ENCODE data around the gene PIPOX.

The PIPOX gene

GRCh38 chr17:29002811-29003210 lies 40.1 kb upstream of the PIPOX start:
- DNase-seq (ENCODE audit: low read depth): no peak
- H3K4me3 ChIP-seq (ENCODE audit: low read depth, low read length): no peak overlapping the region
- TF ChIP-seq, protein P1, sequence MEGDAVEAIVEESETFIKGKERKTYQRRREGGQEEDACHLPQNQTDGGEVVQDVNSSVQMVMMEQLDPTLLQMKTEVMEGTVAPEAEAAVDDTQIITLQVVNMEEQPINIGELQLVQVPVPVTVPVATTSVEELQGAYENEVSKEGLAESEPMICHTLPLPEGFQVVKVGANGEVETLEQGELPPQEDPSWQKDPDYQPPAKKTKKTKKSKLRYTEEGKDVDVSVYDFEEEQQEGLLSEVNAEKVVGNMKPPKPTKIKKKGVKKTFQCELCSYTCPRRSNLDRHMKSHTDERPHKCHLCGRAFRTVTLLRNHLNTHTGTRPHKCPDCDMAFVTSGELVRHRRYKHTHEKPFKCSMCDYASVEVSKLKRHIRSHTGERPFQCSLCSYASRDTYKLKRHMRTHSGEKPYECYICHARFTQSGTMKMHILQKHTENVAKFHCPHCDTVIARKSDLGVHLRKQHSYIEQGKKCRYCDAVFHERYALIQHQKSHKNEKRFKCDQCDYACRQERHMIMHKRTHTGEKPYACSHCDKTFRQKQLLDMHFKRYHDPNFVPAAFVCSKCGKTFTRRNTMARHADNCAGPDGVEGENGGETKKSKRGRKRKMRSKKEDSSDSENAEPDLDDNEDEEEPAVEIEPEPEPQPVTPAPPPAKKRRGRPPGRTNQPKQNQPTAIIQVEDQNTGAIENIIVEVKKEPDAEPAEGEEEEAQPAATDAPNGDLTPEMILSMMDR (IDR thresholded peaks at IDR 0.05; ENCODE audit: low read depth, low read length, missing control alignments): no peak

- H3K4me3 ChIP-seq (ENCODE audit: low read depth, low read length): no peak overlapping the region
- DNase-seq (ENCODE audit: low read depth): no peak
- TF ChIP-seq, protein P1 (IDR thresholded peaks at IDR 0.05; ENCODE audit: low read depth, low read length, missing control alignments): no peak
Observed at GRCh38 chr17:29003289-29003688, 39.7 kb upstream of the PIPOX start.

DNA sequence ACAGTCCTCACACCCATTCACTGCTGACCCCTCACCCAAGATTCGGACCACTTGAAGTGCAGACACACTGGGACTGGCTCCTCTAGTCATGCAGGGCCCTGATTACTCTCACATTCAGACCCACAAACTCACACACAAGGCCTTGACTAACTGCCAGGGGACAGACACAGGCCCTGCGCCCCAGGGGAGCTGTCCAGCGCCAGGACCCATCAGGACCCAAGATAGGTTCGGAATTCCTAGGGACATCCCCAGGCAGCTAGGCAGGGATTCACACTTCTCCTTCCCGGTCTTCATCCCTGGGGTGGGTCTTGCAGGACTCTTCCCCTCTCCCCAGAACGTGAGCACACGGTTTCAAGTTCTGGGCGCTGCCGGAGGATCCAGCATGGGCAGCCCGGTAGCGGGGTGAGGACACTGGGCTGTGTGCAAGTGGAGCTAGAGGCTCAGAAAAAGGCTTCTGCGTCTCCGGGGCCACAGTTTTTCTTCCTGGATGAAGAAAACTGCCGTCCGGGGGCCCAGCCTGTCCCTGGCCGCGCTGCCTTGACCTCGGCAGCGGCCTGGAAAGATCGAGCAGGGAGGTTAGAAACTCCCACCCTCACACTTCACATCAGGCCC lies 38.8 kb upstream of the PIPOX start:
- no peak overlapping the region for H3K4me3 ChIP-seq (ENCODE audit: low read depth, low read length)
- TF ChIP-seq, protein P1 (IDR thresholded peaks at IDR 0.05; ENCODE audit: low read depth, low read length, missing control alignments): no peak
- DNase-seq (ENCODE audit: low read depth): no peak

GRCh38 chr17:29005936-29006511 lies 36.9 kb upstream of the PIPOX start, which contains the start of gene SEZ6:
SEZ6 (minus strand) TSS chr17:29006033; CDS start chr17:29005869, 164 bp downstream.
- TF ChIP-seq, protein P1 (IDR thresholded peaks at IDR 0.05; ENCODE audit: low read depth, low read length, missing control alignments): no peak
- H3K4me3 ChIP-seq (ENCODE audit: low read depth, low read length): no peak within 1 kb of the TSS
- DNase-seq (ENCODE audit: low read depth): no peak

DNA sequence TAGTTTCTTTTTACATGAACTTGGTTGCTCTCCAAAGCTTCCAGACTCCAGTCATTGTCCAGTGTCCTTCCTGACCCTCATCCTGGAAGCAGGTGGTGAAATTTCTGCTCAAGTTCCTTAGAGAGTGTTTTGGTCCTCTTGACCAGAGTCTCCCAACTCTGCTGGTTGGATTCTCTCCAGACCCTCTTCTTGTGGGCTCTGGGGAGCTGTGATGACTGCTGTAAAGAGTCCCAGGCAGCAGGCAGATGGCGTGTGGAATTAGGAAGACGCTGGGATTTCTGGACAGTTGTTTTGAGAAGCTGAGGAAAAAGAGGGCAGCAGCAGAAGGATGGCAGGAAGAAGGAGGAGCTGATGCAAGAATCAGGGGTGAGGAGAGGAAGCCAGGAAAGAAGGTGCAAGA lies 35.5 kb upstream of the PIPOX start:
- DNase-seq (ENCODE audit: low read depth): no peak
- no peak overlapping the region for H3K4me3 ChIP-seq (ENCODE audit: low read depth, low read length)
- TF ChIP-seq, protein P1 (IDR thresholded peaks at IDR 0.05; ENCODE audit: low read depth, low read length, missing control alignments): no peak

- no peak overlapping the region for H3K4me3 ChIP-seq (ENCODE audit: low read depth, low read length)
- no peak for DNase-seq (ENCODE audit: low read depth)
- TF ChIP-seq, protein P1 (IDR thresholded peaks at IDR 0.05; ENCODE audit: low read depth, low read length, missing control alignments): no peak
Observed at GRCh38 chr17:29007860-29008455, 35.0 kb upstream of the PIPOX start.

Measured in GM12864 (cell line).